OCI-LY3 (cell line): ENCODE data around the gene OPN3.

Experiments used
- EZH2phosphoT487 ChIP-seq: fragments of 200-600 bp; shearing (Covaris generic); IDR thresholded peaks from 2 replicates; pipeline ENCODE4 v1.6.1; 2018; ENCODE audit warnings: antibody characterized with exemption, mixed run types, low read depth
- TF ChIP-seq, protein P1 (sequence below): fragments of 200-600, 300-600 bp; sonication (generic); IDR thresholded peaks from 2 replicates; pipeline ENCODE4 v1.5.1; 2014; ENCODE audit warnings: antibody characterized with exemption, low read length, low read depth

DNA sequence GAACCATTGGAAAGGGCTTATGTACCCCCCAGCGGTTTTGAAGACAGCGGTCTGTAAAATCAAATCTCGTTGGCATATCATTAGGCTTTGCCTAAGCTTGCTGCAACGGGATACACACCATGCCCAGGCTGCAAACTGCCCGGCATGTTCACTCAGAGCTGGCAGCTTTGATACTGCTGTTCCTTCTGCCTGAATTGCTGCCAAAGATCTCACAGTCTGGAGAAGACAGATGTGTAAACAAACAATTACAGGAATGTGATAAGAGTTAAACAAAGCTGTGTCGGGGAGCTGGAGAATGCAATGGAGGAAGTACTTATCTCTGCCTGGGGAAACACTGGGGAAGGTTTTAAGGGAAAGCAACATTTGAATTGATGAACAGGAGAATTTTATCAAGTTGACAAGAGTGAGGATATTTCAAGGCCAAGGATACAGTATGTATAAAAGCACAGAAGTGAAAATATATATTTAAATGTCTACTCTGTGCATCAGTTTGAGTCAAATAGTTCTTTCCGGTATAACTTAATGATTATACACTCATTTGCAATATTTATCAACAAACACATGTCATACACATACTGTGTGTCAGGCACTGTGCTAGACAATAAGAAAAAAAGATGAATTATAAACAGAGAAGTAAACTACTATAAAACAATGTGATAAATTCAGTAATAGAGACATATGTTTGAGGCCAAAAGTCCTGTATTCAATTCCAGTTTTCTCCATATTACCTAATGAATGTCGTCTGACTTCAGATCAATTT lies 29.9 kb downstream of the OPN3 start:
- TF ChIP-seq, protein P1, sequence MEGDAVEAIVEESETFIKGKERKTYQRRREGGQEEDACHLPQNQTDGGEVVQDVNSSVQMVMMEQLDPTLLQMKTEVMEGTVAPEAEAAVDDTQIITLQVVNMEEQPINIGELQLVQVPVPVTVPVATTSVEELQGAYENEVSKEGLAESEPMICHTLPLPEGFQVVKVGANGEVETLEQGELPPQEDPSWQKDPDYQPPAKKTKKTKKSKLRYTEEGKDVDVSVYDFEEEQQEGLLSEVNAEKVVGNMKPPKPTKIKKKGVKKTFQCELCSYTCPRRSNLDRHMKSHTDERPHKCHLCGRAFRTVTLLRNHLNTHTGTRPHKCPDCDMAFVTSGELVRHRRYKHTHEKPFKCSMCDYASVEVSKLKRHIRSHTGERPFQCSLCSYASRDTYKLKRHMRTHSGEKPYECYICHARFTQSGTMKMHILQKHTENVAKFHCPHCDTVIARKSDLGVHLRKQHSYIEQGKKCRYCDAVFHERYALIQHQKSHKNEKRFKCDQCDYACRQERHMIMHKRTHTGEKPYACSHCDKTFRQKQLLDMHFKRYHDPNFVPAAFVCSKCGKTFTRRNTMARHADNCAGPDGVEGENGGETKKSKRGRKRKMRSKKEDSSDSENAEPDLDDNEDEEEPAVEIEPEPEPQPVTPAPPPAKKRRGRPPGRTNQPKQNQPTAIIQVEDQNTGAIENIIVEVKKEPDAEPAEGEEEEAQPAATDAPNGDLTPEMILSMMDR = no peak
- no peak for TF ChIP-seq EZH2phosphoT487
